ENCODE measurements around the gene CCDC93.

- no peak for TF ChIP-seq CTCF (conservative IDR thresholded peaks at IDR 0.05; ENCODE audit: low read depth, low read length)
- no peak for TF ChIP-seq EZH2 (IDR thresholded peaks at IDR 0.05; ENCODE audit: borderline replicate concordance, low read depth, low read length, poor library complexity, severe bottlenecking)
Measured at GRCh38 chr2:117918608-117919007, 95.3 kb downstream of the CCDC93 start.

Data from A673 (cell line).